Fibroblast of skin of scalp (primary cell): ENCODE data around the gene CRYGN.

Experiments used
- DNase-seq: peaks from one replicate; pipeline ENCODE4 v3.0.0-alpha.2; 2013

Gene CRYGN

GRCh38 chr7:151437866-151438516 is 1.9 kb downstream of the CRYGN start:
- DNase-seq = no peak

DNA sequence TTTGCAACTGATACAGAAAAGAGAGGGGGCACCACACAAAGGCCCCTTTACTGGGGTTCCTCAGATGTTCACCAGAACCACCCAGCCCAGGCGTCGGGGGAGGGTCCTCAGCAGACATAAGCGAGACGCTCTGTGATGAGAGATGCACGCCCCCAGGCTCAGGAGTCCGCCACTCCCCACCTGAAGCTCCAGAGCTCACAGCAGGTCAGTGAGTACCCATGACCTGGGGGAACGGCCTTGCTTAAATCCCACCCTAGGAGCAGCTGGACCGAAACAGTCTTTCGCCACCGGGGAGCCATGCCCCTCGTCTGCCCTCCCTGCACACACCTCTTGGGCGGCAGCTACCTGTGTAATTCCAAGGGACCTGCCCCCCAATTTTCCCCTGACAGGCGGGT is 2.8 kb downstream of the CRYGN start:
- DNase-seq = no peak

DNA sequence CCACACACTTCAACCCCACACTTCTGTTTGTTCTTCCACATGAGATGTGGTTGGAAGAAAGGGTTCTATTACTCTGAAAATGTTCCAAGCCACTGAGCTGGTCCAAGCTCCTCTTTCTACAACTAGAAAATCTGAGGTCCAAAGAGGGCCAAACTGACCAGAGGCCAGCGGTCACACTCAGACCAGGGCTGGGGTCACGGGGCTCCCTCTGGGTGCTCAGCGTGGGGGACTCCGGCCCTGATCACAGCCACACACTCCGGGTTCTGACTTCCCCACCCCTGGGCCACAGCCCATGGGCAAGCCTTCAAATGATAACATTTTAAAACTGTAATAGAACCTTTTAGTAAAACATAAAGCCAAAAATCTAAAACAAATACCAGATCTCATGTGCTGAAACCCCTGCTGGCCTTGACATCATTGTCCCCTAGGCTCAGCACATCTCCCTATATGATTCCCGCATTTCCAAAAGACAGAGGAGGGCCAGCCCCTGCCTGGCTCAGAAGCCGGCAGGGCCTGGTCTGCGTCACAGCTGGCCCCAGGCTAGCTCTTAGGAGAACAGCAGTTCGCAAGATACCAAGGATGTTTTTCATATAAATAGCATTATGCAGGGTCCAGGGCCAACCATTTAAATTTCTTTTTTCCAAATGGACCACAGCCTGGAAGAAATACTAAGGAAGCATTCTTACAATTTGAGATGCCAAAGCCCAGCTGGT is 3.3 kb downstream of the CRYGN start:
- peak; percentile 60 for DNase-seq

DNA sequence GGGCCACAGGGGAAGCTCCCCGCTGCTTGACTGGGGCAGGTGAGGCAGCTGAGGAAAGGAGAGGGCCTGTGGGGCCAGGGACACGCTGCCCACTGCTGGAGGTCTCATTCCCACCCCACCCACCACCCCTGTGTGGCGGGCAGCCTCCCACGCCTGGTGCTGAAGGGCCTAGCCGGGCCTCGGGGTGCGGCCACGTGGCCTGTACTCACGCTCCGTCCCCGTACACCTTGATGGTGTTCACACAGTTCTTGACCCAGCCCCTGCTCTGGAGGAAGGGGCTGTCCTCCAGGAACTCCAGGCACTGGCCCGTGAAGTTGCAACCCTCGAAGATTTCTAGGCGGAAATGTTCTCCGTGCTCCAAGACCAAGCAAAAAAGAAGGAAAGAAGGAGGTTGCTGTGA is 4.0 kb downstream of the CRYGN start:
- no peak for DNase-seq

GRCh38 chr7:151435103-151435916 is 4.6 kb downstream of the CRYGN start:
- no peak for DNase-seq

DNA sequence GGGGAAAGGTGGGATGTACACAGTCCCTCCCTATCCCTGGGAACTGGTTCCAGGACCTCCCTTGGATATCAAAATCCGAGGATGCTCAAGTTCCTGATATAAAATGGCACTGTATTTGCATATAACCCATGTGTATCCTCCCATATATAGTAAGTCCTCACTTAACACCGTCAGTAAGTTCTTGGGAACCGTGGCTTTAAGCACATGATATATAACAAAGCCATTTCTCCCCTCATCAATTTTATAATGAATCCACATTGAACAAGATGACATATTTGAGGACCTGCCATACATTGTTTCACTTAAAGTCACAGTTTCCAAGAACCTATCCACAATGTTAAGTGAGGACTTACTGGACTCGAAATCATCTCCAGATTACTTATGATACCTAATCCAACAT is 5.4 kb downstream of the CRYGN start:
- DNase-seq = no peak

DNA sequence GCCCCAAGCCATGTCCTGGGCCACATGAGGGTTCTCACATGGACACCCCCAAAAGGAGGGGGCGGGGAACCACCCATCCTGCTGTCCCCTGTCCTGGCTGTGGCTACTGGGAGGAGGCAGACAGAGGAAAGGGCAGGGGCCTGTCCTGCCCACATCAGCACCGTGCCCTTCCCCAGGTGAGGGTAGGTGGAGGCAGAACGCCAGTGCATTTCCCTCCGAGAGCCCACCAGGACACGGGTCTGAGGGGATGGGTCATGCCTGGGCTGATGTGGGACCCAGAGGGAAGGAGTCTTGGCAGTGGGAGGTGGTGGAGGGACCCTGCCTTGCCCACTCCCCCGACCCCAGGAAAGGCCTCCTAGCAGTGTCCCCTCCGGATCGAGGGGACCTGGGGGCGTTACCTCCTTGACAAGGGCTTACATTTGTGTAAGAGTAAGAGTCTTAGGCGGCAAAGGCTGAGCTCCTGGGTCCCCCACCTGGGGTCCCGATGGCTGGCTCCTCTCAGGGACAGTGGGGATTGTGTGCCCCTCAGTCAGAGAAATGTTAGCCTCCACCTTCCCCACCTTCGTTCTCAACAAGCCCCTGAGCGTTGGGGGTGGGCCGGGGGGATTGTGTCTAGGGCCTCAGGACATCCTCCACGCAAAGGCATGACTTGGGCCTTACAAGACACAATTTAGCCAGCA is 6.1 kb downstream of the CRYGN start:
- no peak for DNase-seq

DNA sequence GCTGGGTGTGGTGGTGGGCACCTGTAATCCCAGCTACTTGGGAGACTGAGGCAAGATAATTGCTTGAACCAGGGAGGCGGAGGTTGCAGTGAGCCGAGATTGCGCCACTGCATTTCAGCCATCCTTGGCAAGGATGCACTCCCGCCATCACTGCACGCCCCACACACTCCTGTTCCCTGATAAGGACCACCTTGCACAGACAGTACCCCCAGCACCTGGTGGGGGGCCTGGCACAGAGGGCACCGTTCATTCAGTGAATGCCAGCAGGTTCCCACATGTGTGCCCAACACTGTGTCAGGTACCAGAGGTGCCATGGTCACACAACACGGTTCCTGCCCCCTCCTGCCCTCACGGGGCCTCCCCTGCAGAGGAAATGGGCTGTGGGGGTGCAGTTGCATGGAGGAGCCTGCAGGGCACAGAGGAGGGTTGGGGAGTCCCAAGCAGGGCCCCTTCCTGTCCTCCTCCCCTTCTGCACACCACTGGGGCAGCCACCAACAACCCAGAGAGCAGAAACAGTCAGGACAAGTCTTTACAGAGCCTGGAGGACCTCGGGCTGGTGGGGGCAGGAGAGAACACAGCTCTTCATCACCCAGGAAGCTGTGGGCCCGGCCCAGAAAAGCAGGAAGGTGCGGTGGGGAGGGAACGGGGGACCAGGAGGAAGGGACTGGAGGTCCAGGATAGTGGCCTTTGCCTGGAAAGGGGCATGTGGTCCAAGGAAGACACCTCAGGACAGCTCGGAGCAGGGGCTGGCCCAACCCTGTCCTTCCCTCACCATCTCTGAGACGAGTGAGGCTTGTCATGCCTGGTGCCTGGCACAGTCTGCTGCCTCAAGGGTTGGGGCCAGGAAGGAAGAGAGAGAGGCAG is 7.1 kb downstream of the CRYGN start:
- no peak for DNase-seq

DNA sequence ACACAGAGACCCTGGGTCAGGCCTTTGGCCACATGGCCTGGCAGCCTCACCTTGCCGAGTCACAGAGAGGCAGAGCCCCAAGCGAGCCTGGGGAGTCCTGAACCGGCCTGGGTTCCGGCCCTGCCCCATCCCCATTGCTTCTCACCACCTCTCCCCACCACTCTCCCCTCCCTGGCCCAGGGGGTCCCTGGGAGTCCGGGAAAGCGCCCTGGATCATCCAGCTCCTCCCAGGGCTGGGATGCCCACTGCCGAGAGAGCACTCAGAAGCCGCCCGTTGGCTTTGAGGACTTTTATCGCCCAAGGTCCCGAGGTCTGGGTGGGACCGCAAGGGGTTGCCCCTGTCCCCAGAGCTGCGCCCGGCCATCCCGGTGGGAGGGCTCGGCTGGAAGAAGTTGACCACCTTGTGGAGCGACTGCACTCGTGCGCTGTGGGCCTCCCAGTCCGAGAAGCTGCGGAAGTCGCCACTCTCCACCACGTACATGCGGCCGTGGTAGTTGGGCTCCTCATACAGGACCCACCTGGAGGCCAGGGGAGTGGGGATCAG is 8.1 kb downstream of the CRYGN start:
- no peak for DNase-seq

GRCh38 chr7:151431281-151431767 is 8.6 kb downstream of the CRYGN start:
- DNase-seq = no peak

- no peak for DNase-seq
Observed at GRCh38 chr7:151430391-151431205, 9.3 kb downstream of the CRYGN start.

DNA sequence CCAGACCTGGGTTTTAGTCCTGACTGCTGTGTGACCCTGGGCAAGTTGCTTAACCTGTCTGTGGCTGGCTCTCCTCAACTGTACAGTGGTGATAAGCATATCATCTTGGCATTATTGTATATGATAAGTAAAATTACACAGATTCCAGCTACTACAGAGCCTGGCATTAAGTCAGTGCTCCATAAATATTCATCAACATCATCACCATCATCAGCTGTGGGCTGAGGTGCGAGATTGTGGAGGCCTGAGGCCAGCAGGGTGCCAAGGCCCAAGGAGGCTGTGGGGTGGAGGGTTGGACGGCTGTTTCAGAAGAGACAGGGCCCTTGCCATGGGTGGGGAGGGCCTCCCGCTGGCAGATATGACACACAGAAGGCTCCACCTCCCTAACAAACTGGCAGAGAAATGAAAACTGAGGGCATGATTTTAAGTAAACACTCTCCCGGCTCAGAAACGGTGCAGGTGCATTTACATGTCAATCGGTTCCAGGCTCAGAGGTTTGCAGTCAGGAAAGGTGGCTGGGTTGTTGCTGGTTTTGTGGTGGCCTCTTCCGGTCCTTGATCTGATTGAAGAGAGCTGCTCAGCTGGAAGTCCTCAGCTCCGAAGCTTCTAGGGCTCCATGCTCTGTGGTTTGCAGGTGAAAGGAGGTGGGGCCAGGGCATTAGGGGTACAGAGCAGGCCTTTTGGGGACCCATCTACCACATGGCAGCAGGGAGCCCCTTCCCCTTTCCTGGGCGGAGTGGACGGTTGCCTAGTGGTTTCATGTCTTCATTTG is 10.2 kb downstream of the CRYGN start:
- DNase-seq = no peak

- DNase-seq = no peak
Observed at GRCh38 chr7:151429237-151429559, 10.7 kb downstream of the CRYGN start.

DNA sequence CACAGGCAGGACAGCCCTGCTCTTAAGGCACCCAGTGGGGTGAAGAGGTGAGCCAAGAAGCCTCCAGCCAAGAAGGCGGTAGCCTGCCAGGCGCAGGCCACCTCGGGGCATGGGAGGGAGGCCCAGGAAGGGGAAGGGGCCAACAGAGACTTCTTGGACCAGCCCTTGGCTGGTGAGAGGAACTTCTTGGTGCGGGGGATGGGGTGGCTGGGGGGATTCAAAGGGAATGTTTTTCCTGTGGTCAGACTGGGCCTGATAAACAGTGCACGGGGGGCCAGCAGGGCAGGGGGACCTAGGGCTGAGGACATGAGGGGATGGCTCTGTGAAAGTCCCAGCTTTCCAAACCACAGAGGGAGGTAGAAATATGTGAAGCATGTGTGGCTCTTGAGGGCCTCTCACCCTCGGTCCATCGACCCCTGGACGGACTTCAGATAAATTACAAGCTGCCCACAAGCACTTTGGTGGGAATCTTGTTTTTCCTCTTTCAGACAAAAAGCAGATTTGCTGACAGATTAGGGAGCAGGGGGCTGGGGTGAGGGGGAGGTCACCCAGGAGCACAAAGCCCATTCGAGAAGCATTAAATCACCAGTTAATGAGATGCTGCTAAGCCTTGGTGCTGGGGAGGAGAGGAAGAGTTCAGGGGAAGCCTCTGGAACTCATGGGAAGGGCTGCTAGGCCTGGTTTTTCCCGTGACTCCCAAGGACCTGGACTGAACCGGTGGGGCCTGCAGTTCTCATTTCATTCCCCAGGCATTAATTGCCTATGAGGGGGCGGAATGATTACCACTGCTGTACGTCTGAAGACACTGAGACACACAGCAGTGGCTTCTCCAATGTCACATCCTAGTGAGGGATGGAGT is 11.3 kb downstream of the CRYGN start:
- DNase-seq = peak; percentile 52

DNA sequence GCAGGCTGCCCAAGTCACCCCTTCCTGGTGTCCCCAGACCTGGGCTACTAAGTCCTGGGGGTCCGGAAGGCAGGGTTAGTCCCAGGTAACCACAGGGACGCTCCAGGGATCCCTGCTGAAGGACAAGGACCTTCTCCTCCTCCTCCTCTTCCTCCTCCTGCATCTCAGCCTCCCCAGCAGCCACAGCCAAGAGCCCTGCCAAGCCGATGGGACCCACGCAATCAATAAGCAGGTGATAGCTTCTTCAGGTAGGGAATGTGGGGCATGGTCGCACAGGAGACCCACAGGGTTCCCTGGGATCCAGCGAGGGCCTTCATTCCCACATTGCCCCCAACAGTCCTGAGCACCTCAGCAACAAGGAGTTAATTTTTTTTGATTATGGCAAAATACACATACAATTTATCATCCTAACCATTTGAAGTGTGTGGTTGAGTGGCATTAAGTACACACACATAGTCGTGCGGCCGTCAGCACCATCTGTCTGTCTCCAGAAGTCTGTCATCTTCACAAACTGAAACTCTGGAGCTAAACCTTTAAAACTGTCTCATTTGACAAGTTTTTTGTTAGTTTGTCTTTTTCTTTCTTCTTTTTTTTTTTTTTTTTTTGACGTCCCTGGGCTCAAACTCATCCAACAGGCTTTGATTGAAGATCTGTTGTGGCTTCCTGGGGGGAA is 12.1 kb downstream of the CRYGN start:
- no peak for DNase-seq

DNA sequence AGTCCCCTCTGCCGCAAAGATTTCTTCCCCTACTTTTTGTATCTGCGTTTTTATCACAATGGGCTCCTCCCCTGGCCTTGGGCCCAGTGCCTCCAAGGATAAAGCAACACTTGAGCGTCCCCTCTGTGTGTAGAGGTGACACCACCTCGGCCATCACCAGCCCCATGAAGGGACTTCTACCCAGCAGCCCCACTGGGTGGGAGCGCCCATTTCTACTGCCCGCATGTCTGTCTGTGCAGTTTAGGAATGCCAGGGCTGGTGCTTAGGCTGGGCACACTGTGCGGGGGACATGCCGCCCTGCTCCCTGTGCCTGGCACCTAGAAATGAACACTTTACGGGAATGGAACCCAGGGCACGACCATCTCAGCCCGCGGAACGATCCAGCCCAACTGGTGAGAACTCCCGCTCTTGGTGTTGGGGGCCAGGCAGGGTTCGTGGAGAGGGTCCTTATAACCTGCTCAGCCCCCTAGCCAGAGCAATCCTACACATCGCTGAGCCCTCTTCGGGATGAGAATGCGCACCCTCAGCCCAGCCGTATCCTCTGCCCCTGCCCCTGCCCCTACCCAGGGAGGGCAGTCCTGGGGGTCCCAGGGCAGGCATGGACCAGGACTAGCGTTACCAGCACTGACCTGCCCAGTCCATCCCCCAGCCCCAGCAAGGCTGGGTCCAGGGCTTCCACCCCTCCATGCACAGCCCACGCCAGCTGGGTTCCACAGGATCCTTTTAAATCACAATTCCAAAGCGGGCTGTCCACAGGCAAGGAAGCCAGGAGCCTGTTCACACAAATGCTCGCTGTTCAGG is 12.8 kb downstream of the CRYGN start:
- DNase-seq = no peak

- DNase-seq = peak; percentile 88
Observed at GRCh38 chr7:151426441-151426903, 13.5 kb downstream of the CRYGN start.
